GM12878 (cell line): ENCODE data around the gene CDC42BPB. TPM values are rescaled to one million over a fixed set of nuclear protein-coding genes. Genes with fewer than 3 reads are reported as not detected.

Source experiments
- ATAC-seq: fragments of 200-7000 bp; cut with Tn5 transposase; 3 replicates; pipeline ENCODE4 v1.9.1; 2020; ENCODE audit warnings: mild to moderate bottlenecking, moderate library complexity
- BruUV-seq: library from RNA; stranded (reverse); fragments of 400-500 nt; replicated peaks from 2 replicates; lab custom pipeline; 2021; lab: Mats Ljungman, UMichigan
- CTCF ChIA-PET: fragments of 300-600 bp; sonication (Branson Sonifier 250); formaldehyde crosslinking; extraction: SDS; loops from one replicate; lab custom pipeline; 2021; ENCODE audit warnings: inconsistent platforms; lab: Yijun Ruan, JAX
- POLR2A ChIA-PET: fragments of 350-600 bp; formaldehyde crosslinking; extraction: SDS; loops from one replicate; lab custom pipeline; 2021; ENCODE audit warnings: inconsistent platforms; lab: Charles Lee
- RAD21 ChIA-PET: fragments of 300-600 bp; sonication (Branson Sonifier 250); formaldehyde crosslinking; loops from one replicate; lab custom pipeline; 2023; ENCODE audit warnings: antibody characterized with exemption; ENCODE audit not compliant: unreplicated experiment; lab: Charles Lee
- SMC1A ChIA-PET: fragments of 300-600 bp; sonication (Branson Sonifier 250); formaldehyde crosslinking; loops from one replicate; lab custom pipeline; 2023; ENCODE audit not compliant: unreplicated experiment, uncharacterized antibody; lab: Charles Lee
- DNase-seq: peaks from one replicate; pipeline ENCODE4 v3.0.0-alpha.2; 2011; ENCODE audit warnings: low read depth, low spot score
- FAIRE-seq: peaks from 3 replicates; lab custom pipeline; 2011; peaks lifted over from hg19 to GRCh38; lab: Jason Lieb, UNC
- H2AFZ ChIP-seq: 2 replicates; pipeline ENCODE4 v1.6.0; 2011; ENCODE audit warnings: low read depth, low read length, control low read depth; ENCODE audit not compliant: control insufficient read depth
- H3K27ac ChIP-seq: 2 replicates; pipeline ENCODE4 v1.5.1; 2011; ENCODE audit warnings: control low read depth; ENCODE audit not compliant: control insufficient read depth, insufficient read depth
- H3K27me3 ChIP-seq, 2 experiments: replicated peaks in 1 of 2; 2 replicates each; pipeline versions ENCODE4 v1.6.0 to v1.6.1; 2011; ENCODE audit warnings: low read length in 1 of 2; ENCODE audit not compliant: control insufficient read depth in 2 of 2, insufficient read depth in 2 of 2
- H3K36me3 ChIP-seq, 2 experiments: 2 replicates each; pipeline ENCODE4 v1.5.1; 2011; ENCODE audit warnings: low read length in 1 of 2; ENCODE audit not compliant: control insufficient read depth in 2 of 2, insufficient read depth in 2 of 2
- H3K4me1 ChIP-seq: 2 replicates; pipeline ENCODE4 v1.6.1; 2011; ENCODE audit warnings: mild to moderate bottlenecking, low read length, moderate library complexity, mixed read lengths; ENCODE audit not compliant: control insufficient read depth, insufficient read depth
- H3K4me2 ChIP-seq: 2 replicates; pipeline ENCODE4 v1.6.0; 2011; ENCODE audit warnings: control low read depth; ENCODE audit not compliant: control insufficient read depth, insufficient read depth
- H3K4me3 ChIP-seq: fragments of 200-600 bp; sonication (generic); 2 replicates; pipeline ENCODE4 v1.5.1; 2016
- H3K79me2 ChIP-seq: 2 replicates; pipeline ENCODE4 v1.6.0; 2011; ENCODE audit warnings: low read length; ENCODE audit not compliant: control insufficient read depth, insufficient read depth
- H3K9ac ChIP-seq: 2 replicates; pipeline ENCODE4 v1.8.0; 2011; ENCODE audit warnings: low read length, control low read depth, mixed read lengths; ENCODE audit not compliant: control insufficient read depth, insufficient read depth
- H3K9me3 ChIP-seq: replicated peaks from 3 replicates; pipeline ENCODE4 v1.5.1; 2011; ENCODE audit warnings: mild to moderate bottlenecking, low read length; ENCODE audit not compliant: control insufficient read depth, insufficient read depth
- H4K20me1 ChIP-seq: 2 replicates; pipeline ENCODE4 v1.6.0; 2011; ENCODE audit not compliant: control insufficient read depth, insufficient read depth
- GABPA ChIP-seq: IDR thresholded peaks from 2 replicates; pipeline ENCODE4 v1.6.1; 2014; ENCODE audit warnings: antibody characterized with exemption, low read depth, mild to moderate bottlenecking, inconsistent platforms
- PAX8 ChIP-seq: fragments of 450-650 bp; IDR thresholded peaks from 2 replicates; pipeline ENCODE4 v1.6.1; 2017; ENCODE audit warnings: mild to moderate bottlenecking, moderate library complexity
- PBX3 ChIP-seq: IDR thresholded peaks from 2 replicates; pipeline ENCODE4 v1.6.1; 2011; ENCODE audit warnings: mild to moderate bottlenecking, low read depth, low read length, moderate library complexity; ENCODE audit not compliant: insufficient replicate concordance
- SMARCA5 ChIP-seq: fragments of 450-650 bp; IDR thresholded peaks from 2 replicates; pipeline ENCODE4 v1.6.1; 2017; ENCODE audit warnings: mild to moderate bottlenecking
- SREBF1 ChIP-seq: IDR thresholded peaks from 2 replicates; pipeline ENCODE4 v1.6.1; 2012; ENCODE audit warnings: mild to moderate bottlenecking, low read length
- TCF7 ChIP-seq: IDR thresholded peaks from 2 replicates; pipeline ENCODE4 v1.6.1; 2014; ENCODE audit warnings: antibody characterized with exemption, borderline replicate concordance
- ZZZ3 ChIP-seq: IDR thresholded peaks from 2 replicates; pipeline ENCODE4 v1.6.1; 2011; ENCODE audit warnings: low read depth; ENCODE audit not compliant: control insufficient read depth, insufficient read length
- WGBS: methylation state at CpG from one replicate; pipeline ENCODE4 v1.1.6; 2016; ENCODE audit warnings: low lambda C conversion rate; ENCODE audit not compliant: insufficient replicate concordance, insufficient coverage; ENCODE audit errors: missing lambda C conversion rate; 5-methylcytosine and 5-hydroxymethylcytosine counted together
- in situ Hi-C: fragments of 300-500 bp; cut with MboI; formaldehyde crosslinking; loops from 9 replicates; pipeline ENCODE4 v1.14.3; 2018; ENCODE audit warnings: mixed read lengths
- intact Hi-C: fragments of 100-400 bp; cut with micrococcal nuclease; formaldehyde crosslinking; loops from one replicate; pipeline ENCODE4 v1.14.2; 2022; ENCODE audit not compliant: unreplicated experiment
- polyA plus RNA-seq, 11 experiments: library from polyadenylated mRNA; depleted of rRNA in 4 of 11; unstranded in 6 of 11; stranded (reverse) in 5 of 11; fragments of >200 nt; fragmentation: Nextera tagmentation in 4 of 11; fragmentation: Illumina TruSeq in 1 of 11; extraction: Ambion mirVana in 4 of 11; extraction: Trizol in 1 of 11; gene quantifications; 1 replicate in 1 of 11; 2 replicates in 10 of 11; pipeline versions ENCODE4 v1.2.1 to v1.2.3, GENCODE V29; 2011 to 2016; ENCODE audit warnings: inconsistent platforms in 2 of 11, missing spikeins in 2 of 11, low read depth in 1 of 11
- total RNA-seq, 4 experiments: library from RNA; depleted of rRNA in 3 of 4; stranded (reverse); fragments of >200 nt in 3 of 4; fragmentation: Illumina TruSeq in 1 of 4; extraction: Trizol in 1 of 4; gene quantifications; 2 replicates each; pipeline versions ENCODE4 v1.2.1 to v1.2.3, GENCODE V29; 2013 to 2021
- TF ChIP-seq, protein P1 (sequence below): fragments of 450-650 bp; formaldehyde crosslinking; IDR thresholded peaks from 2 replicates; pipeline ENCODE4 v1.5.0; 2022; ENCODE audit warnings: mild to moderate bottlenecking, missing genetic modification characterization

The CDC42BPB gene
- total and polyA plus RNA-seq, 10 of the 15 experiments (the other 5 are each of a cell fraction or from before 2014, with no cell fraction given) = 0.42 to 22.1 (median 13.3) TPM

- SMC1A ChIA-PET = no interaction called here
- Histone ChIP-seq H3K79me2 (no peaks in the 10 kb centered on the region), H3K9ac (no peak overlapping the region), H4K20me1 (no peaks in the 10 kb centered on the region), H3K4me2 (no peak overlapping the region), H3K27me3 (peaks cover 0 to 2% of the 10 kb centered on the region in 2 experiments; a peak in 2 of 4 replicates), H3K4me3 (no peak overlapping the region), H3K4me1 (peaks cover 11% of the 10 kb centered on the region), H3K36me3 (no peaks in the 10 kb centered on the region), H3K9me3 (no peaks in the 10 kb centered on the region), H2AFZ (no peak overlapping the region), H3K27ac (no peak overlapping the region)
- in situ Hi-C loops = no loop called here
- intact Hi-C loops = no loop called here
- BruUV-seq = no TSS peak
- 73% methylated on average over 28 of the region's 28 CpGs for WGBS
- no peak for DNase-seq
- POLR2A ChIA-PET = no interaction called here
- TF ChIP-seq SREBF1 (no peak), PBX3 (no peak), GABPA (no peak), TCF7 (no peak), SMARCA5 (no peak), PAX8 (no peak), ZZZ3 (no peak)
- TF ChIP-seq, protein P1, sequence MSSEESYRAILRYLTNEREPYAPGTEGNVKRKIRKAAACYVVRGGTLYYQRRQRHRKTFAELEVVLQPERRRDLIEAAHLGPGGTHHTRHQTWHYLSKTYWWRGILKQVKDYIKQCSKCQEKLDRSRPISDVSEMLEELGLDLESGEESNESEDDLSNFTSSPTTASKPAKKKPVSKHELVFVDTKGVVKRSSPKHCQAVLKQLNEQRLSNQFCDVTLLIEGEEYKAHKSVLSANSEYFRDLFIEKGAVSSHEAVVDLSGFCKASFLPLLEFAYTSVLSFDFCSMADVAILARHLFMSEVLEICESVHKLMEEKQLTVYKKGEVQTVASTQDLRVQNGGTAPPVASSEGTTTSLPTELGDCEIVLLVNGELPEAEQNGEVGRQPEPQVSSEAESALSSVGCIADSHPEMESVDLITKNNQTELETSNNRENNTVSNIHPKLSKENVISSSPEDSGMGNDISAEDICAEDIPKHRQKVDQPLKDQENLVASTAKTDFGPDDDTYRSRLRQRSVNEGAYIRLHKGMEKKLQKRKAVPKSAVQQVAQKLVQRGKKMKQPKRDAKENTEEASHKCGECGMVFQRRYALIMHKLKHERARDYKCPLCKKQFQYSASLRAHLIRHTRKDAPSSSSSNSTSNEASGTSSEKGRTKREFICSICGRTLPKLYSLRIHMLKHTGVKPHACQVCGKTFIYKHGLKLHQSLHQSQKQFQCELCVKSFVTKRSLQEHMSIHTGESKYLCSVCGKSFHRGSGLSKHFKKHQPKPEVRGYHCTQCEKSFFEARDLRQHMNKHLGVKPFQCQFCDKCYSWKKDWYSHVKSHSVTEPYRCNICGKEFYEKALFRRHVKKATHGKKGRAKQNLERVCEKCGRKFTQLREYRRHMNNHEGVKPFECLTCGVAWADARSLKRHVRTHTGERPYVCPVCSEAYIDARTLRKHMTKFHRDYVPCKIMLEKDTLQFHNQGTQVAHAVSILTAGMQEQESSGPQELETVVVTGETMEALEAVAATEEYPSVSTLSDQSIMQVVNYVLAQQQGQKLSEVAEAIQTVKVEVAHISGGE = no peak
- CTCF ChIA-PET = interaction anchor here (2.8 kb wide), 1 partner anchor 15 kb away, joined by 12 read pairs; no protein-coding TSS in a partner anchor
- no peak for ATAC-seq
- RAD21 ChIA-PET = interaction anchor here (1.0 kb wide), 1 partner anchor 11 kb away, joined by 3 read pairs; no protein-coding TSS in a partner anchor
- FAIRE-seq = no peak
Observed at GRCh38 chr14:103089386-103090335, 32.3 kb upstream of the CDC42BPB start.
